HG03159 (cell line): ENCODE measurements around the gene LINC01488.

Source experiments
- ATAC-seq: cut with Tn5 transposase; IDR thresholded peaks from one replicate; pipeline ENCODE4 v1.9.1; 2021; ENCODE audit warnings: mild to moderate bottlenecking, moderate library complexity; ENCODE audit not compliant: unreplicated experiment

The LINC01488 gene

DNA sequence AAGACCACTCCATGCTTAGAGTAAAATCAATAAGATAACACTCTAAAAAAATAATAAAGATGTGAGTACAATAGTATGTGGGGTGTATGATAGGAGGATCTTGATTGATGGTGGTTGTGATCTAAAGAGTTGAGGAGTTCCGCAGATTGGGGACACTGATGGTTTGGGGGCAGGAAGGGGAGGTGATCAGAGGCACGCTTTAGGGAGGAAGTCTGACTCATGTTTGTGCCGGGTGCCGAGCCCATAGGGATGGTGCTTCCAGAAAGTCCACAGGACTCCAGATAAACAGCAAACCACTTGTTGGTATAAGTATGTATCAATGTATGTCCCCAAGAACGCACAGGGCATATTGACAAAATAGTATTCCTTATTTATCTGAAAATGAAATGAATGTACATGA, 27.5 kb downstream of the LINC01488 start:
- ATAC-seq, result no peak

DNA sequence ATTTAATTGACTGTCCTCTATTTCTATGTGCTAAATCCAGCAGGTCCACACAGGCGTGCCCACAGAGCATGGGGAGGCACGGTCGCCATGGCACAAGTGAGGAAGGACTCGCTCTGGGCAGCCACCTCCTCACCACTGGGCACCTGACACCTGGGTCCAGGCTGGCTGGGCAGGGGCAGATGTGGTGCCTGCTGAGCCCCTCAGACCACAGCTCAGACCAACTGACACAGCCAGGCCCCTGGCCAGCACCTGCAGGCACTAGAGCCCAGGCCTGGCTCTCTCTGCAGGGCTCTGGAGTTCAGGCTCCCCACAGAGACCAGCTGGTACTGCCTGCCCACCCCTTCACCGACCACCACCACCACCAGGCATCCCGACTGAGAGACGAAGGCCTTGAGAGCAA, 27.9 kb downstream of the LINC01488 start:
- no peak for ATAC-seq

DNA sequence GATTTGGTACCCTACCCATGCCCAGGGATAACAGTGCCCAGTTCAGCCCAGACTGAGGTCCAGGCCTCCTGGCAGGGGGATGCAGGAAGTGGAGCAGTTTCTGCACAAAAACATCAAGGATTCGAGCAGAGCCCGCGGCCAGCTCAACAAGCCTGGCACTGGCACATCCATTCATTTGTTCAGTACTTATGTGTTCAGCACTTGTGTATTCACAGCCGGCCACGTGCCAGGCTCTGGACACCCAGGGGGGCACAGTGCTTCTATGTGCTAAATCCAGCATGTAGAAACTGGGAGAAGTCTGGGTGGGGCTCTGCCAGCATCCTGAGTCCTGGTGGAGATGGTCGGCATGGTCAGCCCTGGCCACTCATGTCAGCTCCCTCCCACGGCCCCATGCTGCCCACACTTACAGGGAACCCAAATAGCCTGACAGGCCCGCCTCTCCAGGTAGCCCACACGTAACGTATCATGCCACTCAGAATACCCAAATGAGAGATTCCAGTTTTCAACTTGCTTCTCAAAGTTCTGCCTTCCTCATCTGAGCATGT, 28.5 kb downstream of the LINC01488 start:
- no peak for ATAC-seq

DNA sequence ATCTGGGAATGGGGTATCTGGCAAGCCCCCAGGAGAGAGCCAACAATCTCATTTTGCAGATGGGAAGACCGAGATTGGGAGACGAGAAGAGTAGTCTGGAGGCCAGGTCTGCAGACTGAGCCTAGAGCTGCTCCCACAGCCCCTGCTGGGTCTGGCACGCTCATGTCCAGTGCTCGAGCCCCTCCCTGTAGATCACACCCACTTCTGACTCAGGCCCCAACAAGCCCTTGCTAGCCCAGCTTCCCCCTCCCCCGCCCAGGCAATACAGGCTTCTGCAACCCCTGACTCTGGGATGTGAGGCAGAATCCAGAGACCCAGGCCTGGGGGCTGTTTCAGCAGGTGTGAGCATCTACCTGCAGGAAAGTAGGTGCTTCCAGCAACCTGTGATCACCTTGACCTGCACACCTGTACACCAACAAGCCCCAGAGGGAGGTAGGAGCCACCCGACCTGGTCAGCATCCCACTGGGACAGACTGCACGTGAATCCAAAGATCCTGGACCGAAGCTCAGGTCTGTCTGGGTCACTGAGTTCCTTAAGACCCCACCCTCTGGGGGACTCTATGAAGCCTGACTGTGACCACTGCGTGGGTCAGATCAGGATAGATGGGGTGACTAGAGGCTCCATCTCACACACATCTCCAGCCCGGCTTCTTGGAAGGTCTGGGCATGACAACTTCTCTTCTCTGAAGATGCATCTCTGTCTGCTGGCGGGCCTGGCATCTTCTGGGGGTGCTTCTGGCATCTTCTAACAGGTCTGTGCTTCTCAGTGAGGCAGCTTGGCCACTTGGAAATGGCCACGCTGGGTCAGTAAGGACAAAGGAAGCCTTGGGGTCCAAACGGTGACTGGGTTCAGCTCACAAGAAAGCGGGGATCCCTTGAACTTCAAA, 29.3 kb downstream of the LINC01488 start:
- no peak for ATAC-seq

DNA sequence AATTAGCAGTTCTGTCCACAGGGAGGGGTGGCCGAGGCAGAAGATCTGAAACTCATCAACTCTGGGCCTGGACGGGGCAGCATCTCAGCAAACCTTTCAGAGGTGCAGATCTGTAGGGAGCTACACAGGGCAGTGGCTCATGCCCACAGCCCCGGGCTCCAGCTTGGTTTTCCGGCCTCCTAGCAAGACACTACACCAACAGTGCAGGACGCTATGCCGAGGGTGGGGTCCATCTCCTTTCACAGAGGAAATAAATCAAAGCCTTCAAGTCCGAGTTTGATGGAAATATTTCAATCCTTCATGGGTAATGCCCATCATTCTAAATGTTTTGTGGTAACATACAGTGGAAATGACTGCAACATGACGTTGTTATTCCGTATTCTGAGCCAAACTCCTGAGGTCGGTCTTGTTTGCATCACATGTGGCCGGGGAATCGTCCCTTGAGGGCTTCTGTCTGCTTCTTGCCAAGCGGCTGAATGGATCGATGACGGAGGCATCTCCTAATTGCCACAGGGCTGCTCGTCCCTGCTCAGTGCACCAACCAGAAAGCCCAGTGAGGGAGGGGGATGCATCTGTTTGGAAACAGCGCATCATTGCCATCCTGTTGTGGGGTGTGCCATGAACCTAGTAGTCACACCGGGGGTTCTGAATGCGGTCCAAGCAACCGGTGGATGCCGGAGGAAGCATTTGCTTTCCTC, 30.0 kb downstream of the LINC01488 start:
- ATAC-seq, result no peak

DNA sequence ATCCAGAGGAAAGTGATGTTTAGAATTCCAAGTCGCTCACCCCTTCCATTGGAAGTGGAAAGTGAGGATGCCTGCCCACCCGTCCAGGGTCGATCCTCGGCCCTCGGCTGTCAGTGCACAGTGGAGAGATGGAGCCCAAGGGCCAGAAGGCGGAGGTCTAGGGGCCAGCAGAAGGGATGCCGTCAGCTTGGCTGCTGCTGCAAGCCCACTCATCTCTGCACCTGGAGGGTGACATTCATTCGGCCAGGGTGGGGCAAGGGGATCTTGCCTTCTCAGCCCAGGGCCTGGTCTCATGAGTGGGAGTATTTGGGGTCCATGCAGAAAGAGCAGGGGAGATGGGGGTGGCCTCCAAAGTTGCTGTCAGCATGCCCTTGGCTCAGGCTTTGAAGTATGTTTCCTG, 30.7 kb downstream of the LINC01488 start:
- ATAC-seq, result no peak

DNA sequence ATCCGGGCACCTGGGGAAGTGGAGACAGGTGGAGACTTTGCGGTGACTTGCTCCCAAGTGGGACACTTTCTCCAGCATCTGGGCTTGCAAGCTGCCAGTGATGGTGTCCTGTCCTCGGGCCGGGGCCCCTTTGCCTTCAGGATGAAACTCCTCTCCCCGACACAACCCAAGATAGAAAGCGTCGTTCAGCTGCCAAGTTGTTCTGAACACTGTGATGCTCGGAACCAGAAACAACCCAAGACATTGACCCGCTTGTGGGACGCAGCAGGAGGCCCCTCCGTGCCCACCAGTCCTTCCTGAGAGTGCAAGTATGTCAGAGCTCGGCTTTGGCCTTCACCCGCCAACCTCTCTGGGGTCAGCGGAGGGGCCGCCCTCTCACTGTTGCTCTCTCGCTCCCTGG, 31.3 kb downstream of the LINC01488 start:
- ATAC-seq, result no peak

DNA sequence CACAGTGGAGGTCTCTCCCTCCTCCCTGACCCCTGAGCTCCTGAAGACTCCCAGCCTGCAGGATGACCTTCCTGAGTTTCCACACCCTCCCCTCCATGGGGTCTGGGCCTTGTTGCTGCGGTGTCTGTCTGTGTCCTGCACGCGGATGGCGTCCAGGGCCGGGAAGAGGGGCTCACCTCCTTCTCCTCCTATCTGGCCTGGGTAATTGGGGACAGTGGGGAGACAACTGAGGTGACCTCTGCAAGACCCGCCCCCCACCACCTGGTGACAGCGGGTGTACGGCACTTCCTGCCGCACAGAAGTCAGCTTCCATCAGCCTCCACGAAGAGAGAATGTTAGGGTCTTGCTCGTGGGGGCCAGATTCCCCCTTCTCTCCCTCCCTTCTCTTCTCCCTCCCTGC, 31.7 kb downstream of the LINC01488 start:
- no peak for ATAC-seq

DNA sequence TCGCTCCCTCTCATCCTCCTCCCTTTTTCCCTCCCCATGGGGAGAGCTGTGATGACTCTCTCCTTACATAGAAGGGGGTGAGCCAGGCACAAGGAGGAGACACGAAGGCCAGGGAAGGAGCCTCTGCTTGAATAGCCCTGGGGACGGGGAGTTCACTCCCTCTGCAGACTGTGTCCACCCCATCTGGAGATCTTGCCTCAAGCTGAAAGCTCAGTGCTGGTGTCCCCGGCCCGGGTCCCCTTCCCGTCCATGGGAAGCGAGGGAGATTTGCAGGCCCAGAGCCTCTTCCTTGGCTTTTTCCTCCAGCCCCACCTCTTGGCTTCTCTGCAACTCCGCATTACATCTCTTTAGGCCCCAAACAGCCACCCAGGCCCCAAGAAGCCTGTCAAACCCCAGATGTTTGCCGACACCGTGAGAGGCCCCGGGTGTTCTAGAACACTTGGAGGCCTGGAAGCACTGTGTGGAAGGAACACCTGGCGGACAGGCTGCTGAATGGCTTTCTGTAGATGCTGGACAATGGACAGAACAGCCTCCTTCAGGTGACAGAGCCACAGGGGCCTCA, 32.3 kb downstream of the LINC01488 start:
- no peak for ATAC-seq

DNA sequence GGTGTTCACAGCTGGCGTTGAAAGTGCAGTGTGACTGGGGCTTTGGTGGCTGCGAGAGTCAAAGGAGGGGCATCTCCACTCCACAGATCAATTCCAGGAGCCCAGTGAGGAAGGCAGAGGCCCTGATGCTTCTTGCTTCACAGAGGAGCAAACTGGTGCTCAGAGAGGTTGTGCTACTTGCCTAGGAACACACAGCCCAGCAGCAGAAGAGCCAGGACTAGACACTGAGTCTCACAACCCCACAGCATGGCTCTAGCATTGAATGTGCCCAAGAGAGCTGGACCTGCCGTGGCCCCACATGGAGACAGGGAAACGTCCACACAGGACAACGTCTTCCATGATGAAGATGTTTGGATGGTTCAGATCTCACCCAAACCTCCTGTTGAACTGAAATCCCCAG, 33.3 kb downstream of the LINC01488 start:
- no peak for ATAC-seq

DNA sequence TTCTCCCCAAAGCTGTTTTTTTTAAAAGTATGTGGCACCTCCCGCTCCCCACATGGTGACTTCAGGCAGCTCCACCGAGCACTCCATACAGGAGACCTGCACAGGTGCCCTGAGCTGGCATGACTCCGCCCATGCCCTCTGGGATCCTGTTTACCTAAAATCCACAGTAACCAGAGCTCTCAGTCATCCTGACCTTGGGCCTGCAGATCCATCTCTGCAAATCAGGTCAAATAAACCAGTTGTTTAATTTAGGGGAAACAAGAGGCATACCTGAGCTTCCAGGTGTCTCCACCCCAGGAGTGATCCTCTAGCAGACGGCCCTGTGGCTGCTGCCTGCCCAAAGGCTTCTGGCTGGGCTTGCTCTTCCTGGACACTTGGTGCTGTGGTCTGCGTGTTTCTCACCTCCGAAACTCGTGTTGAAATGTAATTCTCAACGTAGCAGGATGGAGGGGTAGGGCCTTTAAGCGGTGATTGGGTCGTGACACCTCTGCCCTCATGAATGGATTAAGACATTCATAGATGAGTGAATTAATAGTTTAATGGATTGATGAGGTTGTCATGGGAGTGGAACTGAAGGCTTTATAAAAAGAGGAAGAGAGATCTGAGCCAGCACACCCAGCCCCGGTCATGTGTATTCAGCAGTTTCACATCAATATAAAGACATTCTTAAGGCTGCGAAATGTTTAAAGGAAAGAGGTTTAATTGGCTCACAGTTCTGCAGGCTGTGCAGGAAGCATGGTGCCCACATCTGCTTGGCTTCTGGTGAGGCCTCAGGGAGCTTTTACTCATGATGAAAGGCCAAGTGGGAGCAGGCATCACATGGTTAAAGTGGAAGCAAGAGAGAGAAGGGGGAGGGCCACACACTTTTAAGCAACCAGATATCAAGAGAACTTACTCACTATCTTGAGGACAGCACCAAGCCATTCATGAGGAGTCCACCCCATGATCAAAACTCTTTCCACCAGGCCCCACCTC, 34.1 kb downstream of the LINC01488 start:
- no peak for ATAC-seq

DNA sequence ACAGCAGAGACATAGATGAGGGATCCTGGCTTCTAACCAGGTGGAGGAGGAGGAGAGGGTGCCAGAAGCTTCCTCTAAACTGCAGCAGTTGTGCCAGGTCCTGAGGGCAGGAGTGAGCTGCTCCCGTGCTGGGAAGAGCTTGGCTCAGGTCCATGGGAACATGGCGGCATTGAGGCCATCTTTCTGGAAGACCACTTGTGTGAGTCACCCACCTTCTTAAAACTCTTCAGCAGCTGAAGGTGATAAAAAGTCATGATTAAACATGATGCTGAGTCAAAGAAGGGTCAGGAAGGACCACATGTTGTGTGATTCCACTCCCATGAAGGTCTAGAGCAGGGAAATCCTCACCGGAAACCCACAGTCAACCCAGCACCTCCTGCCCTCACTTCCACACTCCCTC, 35.1 kb downstream of the LINC01488 start:
- ATAC-seq, result no peak

DNA sequence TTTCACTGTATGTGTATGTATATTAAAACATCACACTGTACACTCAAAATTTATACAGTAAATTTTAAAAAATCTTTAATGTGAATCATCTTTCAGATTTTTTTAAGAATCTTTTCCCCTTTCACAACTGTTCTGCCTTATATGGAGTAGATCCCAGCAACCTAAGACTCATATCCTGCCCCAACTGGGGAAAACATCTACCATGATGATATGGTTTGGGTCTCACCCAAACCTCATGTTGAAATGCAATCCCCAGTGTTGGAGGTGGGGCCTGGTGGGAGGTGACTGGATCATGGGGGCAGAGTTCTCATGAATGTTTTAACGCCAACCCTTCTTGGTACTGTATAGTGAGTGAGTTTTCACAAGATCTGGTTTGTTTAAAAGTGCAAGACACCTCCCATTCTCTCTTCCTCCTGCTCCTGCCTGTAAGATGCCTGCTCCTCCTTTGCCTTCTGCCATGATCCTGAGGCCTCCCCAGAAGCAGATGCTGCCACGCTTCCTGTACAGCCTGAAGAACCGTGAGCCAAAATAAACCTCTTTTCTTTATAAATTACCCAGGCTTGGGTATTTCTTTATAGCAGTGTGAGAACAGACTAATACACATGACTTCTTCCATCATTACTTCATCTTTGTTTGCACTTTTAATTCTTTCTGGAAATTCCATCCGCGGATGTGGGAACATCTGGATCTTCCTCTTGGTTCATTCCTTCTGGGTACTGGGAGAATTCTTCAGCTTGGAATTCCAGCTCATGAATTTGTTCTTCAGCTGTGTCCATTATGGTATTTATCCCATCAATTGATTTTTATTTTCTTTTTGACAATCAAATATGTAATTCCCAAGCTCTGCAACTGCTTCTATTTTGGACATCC, 36.9 kb downstream of the LINC01488 start:
- no peak for ATAC-seq

DNA sequence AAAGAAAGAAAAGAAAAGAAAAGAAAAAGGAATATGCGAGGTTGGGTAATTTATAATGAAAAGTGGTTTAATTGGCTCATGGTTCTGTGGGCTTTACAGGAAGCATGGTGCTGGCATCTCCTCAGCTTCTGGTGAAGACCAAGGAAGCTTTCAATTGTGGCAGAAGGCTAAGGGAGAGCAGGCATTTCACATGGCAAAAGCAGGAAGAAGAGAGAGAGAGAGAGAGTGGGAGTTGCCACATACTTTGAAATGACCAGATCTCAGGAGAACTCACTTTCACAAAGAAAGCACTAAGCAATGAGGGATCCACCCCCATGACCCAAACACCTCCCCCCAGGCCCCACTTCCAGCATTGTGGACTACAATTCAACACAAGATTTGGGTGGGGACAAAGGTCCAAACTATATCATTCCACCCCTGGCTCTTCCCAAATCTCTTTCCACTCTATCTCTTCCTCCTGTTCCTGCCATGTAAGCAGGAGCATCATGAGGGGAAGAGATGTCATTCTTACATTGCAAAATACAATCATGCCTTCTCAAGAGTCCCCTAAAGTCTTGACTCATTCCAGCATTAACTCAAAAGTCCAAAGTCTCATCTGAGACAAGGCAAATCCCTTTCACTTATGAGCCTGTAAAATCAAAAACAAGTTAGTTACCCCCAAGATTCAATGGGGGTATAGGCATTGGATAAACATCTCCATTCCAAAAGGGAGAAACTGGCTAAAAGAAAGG, 38.9 kb downstream of the LINC01488 start:
- no peak for ATAC-seq

DNA sequence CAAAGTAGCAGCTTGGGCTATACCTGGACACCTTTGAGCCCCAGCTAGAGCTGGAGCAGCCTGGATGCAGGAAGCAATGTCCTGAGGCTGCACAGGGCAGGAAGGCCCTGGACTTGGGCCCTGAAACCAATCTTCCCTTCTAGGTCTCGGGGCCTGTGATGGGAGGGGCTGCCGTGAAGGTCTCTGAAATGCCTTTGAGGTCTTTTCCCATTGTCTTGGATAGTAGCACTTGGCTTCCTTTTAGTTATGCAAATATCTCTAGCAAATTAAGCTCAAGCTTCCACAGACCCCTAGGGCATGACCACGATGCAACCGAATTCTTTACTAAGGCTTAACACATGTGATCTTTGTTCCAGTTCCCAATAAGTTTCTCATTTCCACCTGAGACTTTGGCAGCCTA, 40.0 kb downstream of the LINC01488 start:
- ATAC-seq, result no peak

DNA sequence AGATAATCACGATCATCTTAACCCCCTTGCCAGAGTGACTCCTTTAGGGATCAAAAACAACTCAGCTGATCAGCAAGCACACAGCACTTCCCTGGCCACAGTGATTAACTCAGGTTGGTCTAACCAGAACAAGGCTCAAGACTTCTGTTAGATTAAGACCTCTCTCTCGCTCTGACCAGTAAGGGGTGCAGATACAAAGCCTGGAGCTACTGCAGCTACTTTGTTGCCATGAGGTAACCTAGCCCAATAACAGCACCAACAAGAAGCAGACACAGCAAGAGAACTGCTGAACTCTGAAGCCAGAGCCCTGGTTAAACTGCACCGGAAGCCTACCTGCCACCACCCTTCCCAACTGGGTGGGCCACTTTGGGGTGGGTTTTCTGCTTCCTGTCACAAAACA, 42.0 kb downstream of the LINC01488 start:
- ATAC-seq, result no peak

DNA sequence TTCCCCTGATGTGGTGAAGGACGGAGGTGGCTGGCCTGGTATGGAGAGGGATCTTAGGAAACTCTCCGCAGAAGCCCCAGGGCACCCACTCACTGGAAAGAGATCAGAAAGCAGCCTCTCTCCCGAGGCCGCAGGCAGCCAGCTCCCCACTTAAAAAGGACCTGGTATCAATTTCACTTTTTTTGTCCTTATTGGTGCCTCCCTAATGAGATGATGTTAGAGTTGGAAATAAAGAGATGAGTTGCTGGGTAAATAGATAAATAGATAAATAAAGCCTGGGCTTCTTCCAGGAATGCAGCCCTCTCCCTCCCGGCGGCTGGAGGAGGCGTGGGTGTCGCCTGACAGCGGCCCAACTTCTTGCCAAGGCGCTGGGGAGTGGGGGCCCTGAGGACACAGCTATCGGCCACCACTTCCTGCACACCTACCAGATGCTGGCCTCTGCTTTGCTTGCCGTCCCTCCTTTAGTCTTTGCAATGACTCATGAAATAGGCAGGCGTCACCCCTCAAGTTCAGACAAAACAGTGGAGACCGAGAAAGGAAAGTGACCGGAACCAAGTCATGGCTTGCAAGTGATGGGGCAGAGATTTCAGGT, 42.9 kb downstream of the LINC01488 start:
- no peak for ATAC-seq

DNA sequence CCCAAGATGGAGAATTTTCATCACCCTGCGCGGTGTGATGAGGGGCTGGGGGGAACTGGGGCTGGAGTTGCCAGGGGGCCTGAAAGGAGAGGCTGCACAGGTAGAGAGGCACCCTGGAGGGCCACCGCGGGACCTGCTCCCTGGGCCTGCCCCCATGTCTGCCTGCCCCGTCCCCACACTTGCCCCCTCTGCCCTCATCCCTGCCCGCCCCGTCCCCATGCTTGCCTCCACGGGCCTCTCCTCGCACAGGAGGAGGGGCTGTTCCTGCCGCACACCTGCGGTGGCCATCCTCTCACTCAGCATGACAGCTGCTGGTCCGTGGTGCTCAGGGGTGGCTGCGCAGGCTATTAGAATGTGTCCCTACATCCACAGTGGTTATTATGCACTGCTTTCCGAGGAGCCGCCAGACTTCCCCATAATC, 43.5 kb downstream of the LINC01488 start:
- ATAC-seq, result no peak
